ENCODE measurements around the gene GLDN.

GLDN gene

GRCh38 chr15:51307811-51308210 is 33.6 kb upstream of the GLDN start:
- POLR2A ChIA-PET = interaction anchor here (0.6 kb wide), 1 partner anchor 14 kb away, joined by 3 read pairs; no protein-coding TSS in a partner anchor
- no peak for DNase-seq (ENCODE audit: extremely low spot score)
- TF ChIP-seq, protein P1, sequence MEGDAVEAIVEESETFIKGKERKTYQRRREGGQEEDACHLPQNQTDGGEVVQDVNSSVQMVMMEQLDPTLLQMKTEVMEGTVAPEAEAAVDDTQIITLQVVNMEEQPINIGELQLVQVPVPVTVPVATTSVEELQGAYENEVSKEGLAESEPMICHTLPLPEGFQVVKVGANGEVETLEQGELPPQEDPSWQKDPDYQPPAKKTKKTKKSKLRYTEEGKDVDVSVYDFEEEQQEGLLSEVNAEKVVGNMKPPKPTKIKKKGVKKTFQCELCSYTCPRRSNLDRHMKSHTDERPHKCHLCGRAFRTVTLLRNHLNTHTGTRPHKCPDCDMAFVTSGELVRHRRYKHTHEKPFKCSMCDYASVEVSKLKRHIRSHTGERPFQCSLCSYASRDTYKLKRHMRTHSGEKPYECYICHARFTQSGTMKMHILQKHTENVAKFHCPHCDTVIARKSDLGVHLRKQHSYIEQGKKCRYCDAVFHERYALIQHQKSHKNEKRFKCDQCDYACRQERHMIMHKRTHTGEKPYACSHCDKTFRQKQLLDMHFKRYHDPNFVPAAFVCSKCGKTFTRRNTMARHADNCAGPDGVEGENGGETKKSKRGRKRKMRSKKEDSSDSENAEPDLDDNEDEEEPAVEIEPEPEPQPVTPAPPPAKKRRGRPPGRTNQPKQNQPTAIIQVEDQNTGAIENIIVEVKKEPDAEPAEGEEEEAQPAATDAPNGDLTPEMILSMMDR (IDR thresholded peaks at IDR 0.05; ENCODE audit: control extremely low read depth, extremely low read depth, low read depth, missing control alignments) = no peak
- CTCF ChIA-PET = interaction anchor here (1.1 to 3.9 kb wide), 3 partner anchors 21 to 69 kb away, joined by 3 to 12 read pairs (median 3); no protein-coding TSS in a partner anchor

DNA sequence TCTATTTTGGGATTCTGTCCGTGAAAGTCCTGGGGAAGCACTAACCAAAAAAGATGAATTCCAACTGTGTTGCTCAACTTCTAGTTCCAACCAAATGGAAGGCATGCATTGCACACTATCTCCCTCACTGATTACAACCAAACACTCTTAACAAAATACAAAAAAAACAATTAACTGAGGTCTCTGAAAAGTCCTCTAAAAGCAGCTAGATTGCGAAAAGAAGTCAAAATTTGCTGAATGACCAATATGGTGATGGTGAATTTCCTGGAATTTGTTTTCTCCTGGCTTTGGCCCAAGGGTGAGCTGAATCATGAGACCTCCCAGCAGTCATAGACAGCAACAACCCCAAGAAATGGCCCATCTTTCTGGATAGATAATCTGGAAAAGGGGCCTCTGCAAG is 31.4 kb upstream of the GLDN start:
- POLR2A ChIA-PET = no interaction called here
- DNase-seq (ENCODE audit: extremely low spot score) = no peak
- CTCF ChIA-PET = interaction anchor here (1.0 to 1.1 kb wide), 3 partner anchors 9 to 28 kb away, joined by 3 read pairs; no protein-coding TSS in a partner anchor
- TF ChIP-seq, protein P1 (IDR thresholded peaks at IDR 0.05; ENCODE audit: control extremely low read depth, extremely low read depth, low read depth, missing control alignments) = no peak

DNA sequence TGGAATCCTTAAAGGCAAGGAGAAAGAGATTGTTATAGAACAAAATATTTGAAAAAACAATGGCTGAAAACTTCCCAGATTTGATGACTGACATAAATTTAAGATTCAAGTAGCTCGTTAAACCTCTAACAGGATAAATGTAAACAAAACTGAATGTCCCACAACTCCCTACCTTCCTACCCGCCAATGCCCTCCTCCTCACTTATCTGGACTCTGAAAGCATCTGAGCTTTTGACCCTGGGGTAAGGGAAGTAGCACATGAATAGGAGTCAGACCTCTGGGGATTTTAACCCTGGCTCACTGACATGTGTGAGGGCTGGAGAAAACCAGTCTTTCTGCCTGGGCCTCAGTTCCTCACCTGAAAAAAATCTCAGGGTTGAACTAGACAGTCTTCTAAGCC is 29.9 kb upstream of the GLDN start:
- TF ChIP-seq, protein P1 (IDR thresholded peaks at IDR 0.05; ENCODE audit: control extremely low read depth, extremely low read depth, low read depth, missing control alignments) = no peak
- DNase-seq (ENCODE audit: extremely low spot score) = no peak
- POLR2A ChIA-PET = no interaction called here
- CTCF ChIA-PET = interaction anchor here (0.7 to 2.9 kb wide), 6 partner anchors 12 to 70 kb away, joined by 3 to 8 read pairs (median 3); no protein-coding TSS in a partner anchor

- ChIA-PET POLR2A (no interaction called here), CTCF (interaction anchor here (0.7 to 2.9 kb wide), 8 partner anchors 10 to 119 kb away, joined by 3 to 8 read pairs (median 4); no protein-coding TSS in a partner anchor)
- TF ChIP-seq, protein P1 (IDR thresholded peaks at IDR 0.05; ENCODE audit: control extremely low read depth, extremely low read depth, low read depth, missing control alignments) = no peak
- no peak for DNase-seq (ENCODE audit: extremely low spot score)
These were observed 29.0 kb upstream of the GLDN start for GRCh38 chr15:51312166-51313073.

GRCh38 chr15:51313074-51313393 is 28.4 kb upstream of the GLDN start:
- POLR2A ChIA-PET = no interaction called here
- TF ChIP-seq, protein P1 (IDR thresholded peaks at IDR 0.05; ENCODE audit: control extremely low read depth, extremely low read depth, low read depth, missing control alignments) = no peak

DNA sequence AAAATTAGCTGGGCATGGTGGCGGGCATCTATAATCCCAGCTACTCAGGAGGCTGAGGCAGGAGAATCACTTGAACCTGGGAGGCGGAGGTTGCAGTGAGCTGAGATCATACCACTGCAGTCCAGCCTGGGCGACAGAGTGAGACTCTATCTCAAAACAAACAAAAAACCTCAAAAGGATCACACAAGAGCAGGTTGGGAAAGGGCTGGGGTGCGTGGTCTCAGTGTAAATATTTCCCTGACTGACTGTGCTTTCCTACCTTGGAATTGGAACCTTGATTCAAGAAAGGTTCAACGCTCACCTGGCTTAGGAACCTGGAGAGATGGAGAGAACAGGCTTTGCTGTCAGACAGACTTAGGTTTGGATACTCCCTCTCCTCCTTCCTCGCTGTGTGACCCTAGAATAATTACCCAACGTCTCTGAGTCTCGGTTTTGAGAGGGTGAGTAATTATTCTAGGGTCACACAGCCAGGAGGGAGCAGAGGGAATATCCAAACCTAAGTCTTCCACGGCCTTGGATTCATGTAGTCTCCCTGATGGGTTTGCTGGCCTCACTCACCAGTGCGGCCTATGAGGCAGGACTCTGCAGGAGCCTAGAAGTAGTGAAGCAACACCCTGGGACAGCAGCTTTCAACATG is 27.7 kb upstream of the GLDN start:
- ChIA-PET CTCF (interaction anchor here (1.1 to 2.9 kb wide), 4 partner anchors 11 to 77 kb away, joined by 3 to 8 read pairs (median 4); no protein-coding TSS in a partner anchor), POLR2A (no interaction called here)
- TF ChIP-seq, protein P1 (IDR thresholded peaks at IDR 0.05; ENCODE audit: control extremely low read depth, extremely low read depth, low read depth, missing control alignments) = no peak
- no peak for DNase-seq (ENCODE audit: extremely low spot score)

More at GRCh38 chr15:51313074-51313393, 28.4 kb upstream of the GLDN start:
- CTCF ChIA-PET = interaction anchor here (0.7 to 2.9 kb wide), 6 partner anchors 11 to 120 kb away, joined by 3 to 8 read pairs (median 4); no protein-coding TSS in a partner anchor
- DNase-seq (ENCODE audit: extremely low spot score) = no peak
